ENCODE results near the gene REPIN1. TPM values are rescaled to one million over a fixed set of nuclear protein-coding genes. Genes with fewer than 3 reads are reported as not detected.
"Not testable (repeated sequence)": the region's sequence is repeated elsewhere in the genome, so short reads cannot be mapped to it uniquely, and the experiment has no call there.

REPIN1 gene
- total RNA-seq, 1 donor from 2014 or later, result 111 TPM

- intact Hi-C loops (cut with DNase I), result no loop called here
- ATAC-seq, result no peak
- DNase-seq (ENCODE audit: missing footprints), result no peak
Observed at GRCh38 chr7:150382123-150382843, 13.7 kb downstream of the REPIN1 start.

- intact Hi-C loops (cut with DNase I), result no loop called here
- DNase-seq (ENCODE audit: missing footprints) (no peak), ATAC-seq (no peak)
Observed at GRCh38 chr7:150382844-150383225, 14.2 kb downstream of the REPIN1 start.

GRCh38 chr7:150383710-150384397 lies 15.2 kb downstream of the REPIN1 start:
- no peak for DNase-seq (ENCODE audit: missing footprints)
- intact Hi-C loops (cut with DNase I), result no loop called here
- no peak for ATAC-seq

- DNase-seq (ENCODE audit: missing footprints) (no peak), ATAC-seq (no peak)
- intact Hi-C loops (cut with DNase I), result no loop called here
Observed at GRCh38 chr7:150384406-150385301, 16.0 kb downstream of the REPIN1 start.

GRCh38 chr7:150385302-150385723 lies 16.7 kb downstream of the REPIN1 start:
- no peak for DNase-seq (ENCODE audit: missing footprints)
- intact Hi-C loops (cut with DNase I), result no loop called here

GRCh38 chr7:150385884-150386283 lies 17.3 kb downstream of the REPIN1 start:
- DNase-seq (ENCODE audit: missing footprints); ATAC-seq; intact Hi-C loops (cut with DNase I): not testable (repeated sequence)

More at GRCh38 chr7:150385302-150385723, 16.7 kb downstream of the REPIN1 start:
- ATAC-seq, result no peak

GRCh38 chr7:150388306-150388705 lies 19.7 kb downstream of the REPIN1 start:
- DNase-seq (ENCODE audit: missing footprints) (no peak), ATAC-seq (no peak)
- intact Hi-C loops (cut with DNase I), result no loop called here

GRCh38 chr7:150388709-150389531 lies 20.3 kb downstream of the REPIN1 start:
- DNase-seq (ENCODE audit: missing footprints) (peak; percentile 88), ATAC-seq (peak; percentile 96)
- intact Hi-C loops (cut with DNase I), result no loop called here

- DNase-seq (ENCODE audit: missing footprints), result no peak
- intact Hi-C loops (cut with DNase I), result no loop called here
- ATAC-seq, result no peak
Observed at GRCh38 chr7:150389532-150389816, 20.9 kb downstream of the REPIN1 start.

- no peak for ATAC-seq
- intact Hi-C loops (cut with DNase I), result no loop called here
- no peak for DNase-seq (ENCODE audit: missing footprints)
Observed at GRCh38 chr7:150390205-150390604, 21.6 kb downstream of the REPIN1 start.

GRCh38 chr7:150393325-150393724 lies 24.7 kb downstream of the REPIN1 start:
- no peak for DNase-seq (ENCODE audit: missing footprints)

GRCh38 chr7:150396426-150396825 lies 27.8 kb downstream of the REPIN1 start:
- intact Hi-C loops (cut with DNase I), result no loop called here
- no peak for DNase-seq (ENCODE audit: missing footprints)
- no peak for ATAC-seq

More at GRCh38 chr7:150393325-150393724, 24.7 kb downstream of the REPIN1 start:
- ATAC-seq, result no peak
- intact Hi-C loops (cut with DNase I), result no loop called here

GRCh38 chr7:150396851-150397260 lies 28.2 kb downstream of the REPIN1 start:
- no peak for DNase-seq (ENCODE audit: missing footprints)
- intact Hi-C loops (cut with DNase I), result no loop called here
- no peak for ATAC-seq

GRCh38 chr7:150397346-150398107 lies 28.9 kb downstream of the REPIN1 start:
- peak; percentile 20 for DNase-seq (ENCODE audit: missing footprints)
- no peak for ATAC-seq
- intact Hi-C loops (cut with DNase I), result no loop called here

GRCh38 chr7:150398108-150398964 lies 29.7 kb downstream of the REPIN1 start:
- ATAC-seq (peak; percentile 48), DNase-seq (ENCODE audit: missing footprints) (no peak)
- intact Hi-C loops (cut with DNase I), result no loop called here

- DNase-seq (ENCODE audit: missing footprints) (no peak), ATAC-seq (peak; percentile 14)
- intact Hi-C loops (cut with DNase I), result no loop called here
Observed at GRCh38 chr7:150398965-150399320, 30.3 kb downstream of the REPIN1 start.

- ATAC-seq, result no peak
- peak; percentile 17 for DNase-seq (ENCODE audit: missing footprints)
- intact Hi-C loops (cut with DNase I), result no loop called here
Observed at GRCh38 chr7:150399421-150400007, 30.9 kb downstream of the REPIN1 start.

Data from Right ventricle myocardium inferior (tissue), 1 donor.